ENCODE measurements around the gene PJA1. TPM values are rescaled to one million over a fixed set of nuclear protein-coding genes. Genes with fewer than 3 reads are reported as not detected.
A peak's percentile ranks its signal among the peaks of the same experiment; 100 is the strongest.

Gene PJA1
- total RNA-seq, 1 donor from 2014 or later = 55.5 TPM

DNA sequence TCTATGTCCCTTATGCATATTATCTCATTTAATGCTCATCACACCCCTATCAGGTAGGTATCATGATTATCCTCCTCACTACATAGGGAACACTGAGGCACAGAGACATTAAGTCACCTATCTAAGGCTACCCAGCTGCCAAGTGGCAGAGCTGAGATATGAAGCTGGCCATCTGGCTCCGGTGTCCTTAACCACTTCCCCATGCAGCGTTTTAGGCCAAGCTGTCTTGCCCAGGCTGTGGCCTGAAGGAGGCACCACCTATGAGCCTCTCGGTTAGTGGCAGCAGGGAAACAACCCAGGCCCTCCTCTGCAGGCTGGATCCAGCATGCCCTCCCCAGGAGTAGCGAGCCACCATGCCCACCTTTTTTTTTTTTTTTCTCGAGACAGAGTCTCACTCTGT lies 16.3 kb downstream of the PJA1 start:
- Histone ChIP-seq H3K4me3 (ENCODE audit: low read depth, low read length) (no peak overlapping the region), H3K36me3 (ENCODE audit: control insufficient read depth, insufficient read depth, low read length) (no peaks in the 10 kb centered on the region), H3K27me3 (ENCODE audit: control insufficient read depth, insufficient read depth, low read length) (no peaks in the 10 kb centered on the region)
- DNase-seq (ENCODE audit: low read depth) = no peak
- TF ChIP-seq, protein P1, sequence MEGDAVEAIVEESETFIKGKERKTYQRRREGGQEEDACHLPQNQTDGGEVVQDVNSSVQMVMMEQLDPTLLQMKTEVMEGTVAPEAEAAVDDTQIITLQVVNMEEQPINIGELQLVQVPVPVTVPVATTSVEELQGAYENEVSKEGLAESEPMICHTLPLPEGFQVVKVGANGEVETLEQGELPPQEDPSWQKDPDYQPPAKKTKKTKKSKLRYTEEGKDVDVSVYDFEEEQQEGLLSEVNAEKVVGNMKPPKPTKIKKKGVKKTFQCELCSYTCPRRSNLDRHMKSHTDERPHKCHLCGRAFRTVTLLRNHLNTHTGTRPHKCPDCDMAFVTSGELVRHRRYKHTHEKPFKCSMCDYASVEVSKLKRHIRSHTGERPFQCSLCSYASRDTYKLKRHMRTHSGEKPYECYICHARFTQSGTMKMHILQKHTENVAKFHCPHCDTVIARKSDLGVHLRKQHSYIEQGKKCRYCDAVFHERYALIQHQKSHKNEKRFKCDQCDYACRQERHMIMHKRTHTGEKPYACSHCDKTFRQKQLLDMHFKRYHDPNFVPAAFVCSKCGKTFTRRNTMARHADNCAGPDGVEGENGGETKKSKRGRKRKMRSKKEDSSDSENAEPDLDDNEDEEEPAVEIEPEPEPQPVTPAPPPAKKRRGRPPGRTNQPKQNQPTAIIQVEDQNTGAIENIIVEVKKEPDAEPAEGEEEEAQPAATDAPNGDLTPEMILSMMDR (IDR thresholded peaks at IDR 0.05; ENCODE audit: insufficient read depth, low read length, severe bottlenecking) = no peak
- no peak for FAIRE-seq

DNA sequence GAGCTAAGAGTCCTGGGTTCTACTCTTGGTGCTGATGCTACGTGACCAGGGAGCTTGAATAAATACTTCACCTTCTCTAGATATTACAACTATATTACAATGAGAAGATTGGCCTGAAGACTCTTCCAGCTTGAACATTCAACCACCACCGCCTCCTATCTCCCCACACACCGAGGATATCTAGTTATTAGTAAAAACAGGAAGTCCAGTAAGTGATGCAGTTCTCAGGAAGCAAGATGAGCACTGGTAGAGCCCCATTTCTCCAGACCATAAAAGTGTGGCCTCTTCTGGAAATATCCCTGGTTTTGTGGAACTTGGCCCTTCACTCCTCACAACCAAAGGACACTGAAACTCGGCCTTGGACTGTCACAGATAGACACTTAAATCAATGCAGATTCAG lies 18.5 kb downstream of the PJA1 start:
- DNase-seq (ENCODE audit: low read depth) (no peak), FAIRE-seq (no peak)
- TF ChIP-seq, protein P1 (IDR thresholded peaks at IDR 0.05; ENCODE audit: insufficient read depth, low read length, severe bottlenecking) = no peak
- no peaks in the 10 kb centered on the region for H3K36me3 ChIP-seq (ENCODE audit: control insufficient read depth, insufficient read depth, low read length)
- H3K27me3 ChIP-seq (ENCODE audit: control insufficient read depth, insufficient read depth, low read length) = no peaks in the 10 kb centered on the region
- H3K4me3 ChIP-seq (ENCODE audit: low read depth, low read length) = no peak overlapping the region

DNA sequence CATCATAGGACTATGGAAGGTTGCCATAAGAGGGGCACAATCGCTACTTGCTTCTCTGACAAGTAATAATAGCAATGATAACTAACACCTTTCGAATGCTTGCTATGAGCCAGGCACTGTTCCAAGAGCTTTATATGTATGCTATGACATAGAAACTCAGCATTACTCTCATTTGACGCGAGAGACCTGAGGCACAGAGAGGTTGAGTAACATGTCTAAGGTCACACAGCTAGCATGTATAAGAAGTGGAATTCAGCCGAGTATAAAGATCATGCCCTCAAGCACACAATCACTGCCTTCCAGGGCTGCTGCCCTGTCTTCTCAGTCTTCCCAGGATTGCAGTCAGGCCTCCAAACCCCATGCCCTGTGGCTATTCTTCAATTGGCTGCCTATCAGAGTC lies 19.5 kb downstream of the PJA1 start:
- Histone ChIP-seq H3K27me3 (ENCODE audit: control insufficient read depth, insufficient read depth, low read length) (no peaks in the 10 kb centered on the region), H3K36me3 (ENCODE audit: control insufficient read depth, insufficient read depth, low read length) (no peaks in the 10 kb centered on the region), H3K4me3 (ENCODE audit: low read depth, low read length) (no peak overlapping the region)
- FAIRE-seq = no peak
- DNase-seq (ENCODE audit: low read depth) = no peak
- TF ChIP-seq, protein P1 (IDR thresholded peaks at IDR 0.05; ENCODE audit: insufficient read depth, low read length, severe bottlenecking) = no peak

DNA sequence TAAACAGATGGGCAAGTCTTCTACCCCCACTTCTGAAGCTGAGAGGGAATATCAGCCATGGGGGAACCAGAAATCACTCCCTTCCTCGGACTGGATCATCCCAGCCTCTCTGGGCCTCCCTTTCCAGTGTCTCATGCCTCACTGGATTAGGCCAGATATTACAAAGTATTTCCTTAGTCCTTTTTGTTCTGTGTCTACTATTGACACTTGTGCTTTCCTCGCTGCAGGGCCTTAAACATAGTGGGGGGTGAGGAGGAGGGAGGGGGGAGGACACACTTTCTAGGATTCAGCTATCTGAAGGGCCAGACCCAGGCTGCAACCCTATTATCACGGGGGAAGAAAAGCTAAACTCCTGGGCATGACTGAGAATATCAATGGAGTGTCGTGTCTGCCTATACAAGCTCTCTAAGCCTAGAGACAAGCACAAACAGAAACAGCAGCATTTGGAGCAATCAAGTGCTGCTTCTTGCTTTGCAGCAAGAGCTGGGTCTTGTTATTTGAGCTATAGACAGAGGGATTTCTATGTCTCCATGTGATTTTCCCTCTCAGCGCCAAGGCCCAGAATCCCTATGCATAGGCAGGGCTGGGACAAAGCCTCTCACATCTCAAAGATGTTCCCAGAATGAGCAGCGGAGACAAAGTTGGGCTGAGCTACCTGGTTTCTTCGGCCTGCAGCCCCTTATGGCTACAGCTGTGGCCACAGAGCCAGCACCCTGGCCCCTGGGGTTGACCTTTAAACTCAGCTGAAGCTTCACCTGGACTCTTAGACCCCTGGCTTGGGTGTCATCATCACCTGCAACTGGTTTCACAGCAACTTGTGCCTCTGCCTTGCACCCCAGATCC lies 20.2 kb downstream of the PJA1 start:
- TF ChIP-seq, protein P1 (IDR thresholded peaks at IDR 0.05; ENCODE audit: insufficient read depth, low read length, severe bottlenecking) = no peak
- DNase-seq (ENCODE audit: low read depth) = no peak
- peak; percentile 75 for FAIRE-seq
- Histone ChIP-seq H3K4me3 (ENCODE audit: low read depth, low read length) (no peak overlapping the region), H3K27me3 (ENCODE audit: control insufficient read depth, insufficient read depth, low read length) (no peaks in the 10 kb centered on the region), H3K36me3 (ENCODE audit: control insufficient read depth, insufficient read depth, low read length) (no peaks in the 10 kb centered on the region)

DNA sequence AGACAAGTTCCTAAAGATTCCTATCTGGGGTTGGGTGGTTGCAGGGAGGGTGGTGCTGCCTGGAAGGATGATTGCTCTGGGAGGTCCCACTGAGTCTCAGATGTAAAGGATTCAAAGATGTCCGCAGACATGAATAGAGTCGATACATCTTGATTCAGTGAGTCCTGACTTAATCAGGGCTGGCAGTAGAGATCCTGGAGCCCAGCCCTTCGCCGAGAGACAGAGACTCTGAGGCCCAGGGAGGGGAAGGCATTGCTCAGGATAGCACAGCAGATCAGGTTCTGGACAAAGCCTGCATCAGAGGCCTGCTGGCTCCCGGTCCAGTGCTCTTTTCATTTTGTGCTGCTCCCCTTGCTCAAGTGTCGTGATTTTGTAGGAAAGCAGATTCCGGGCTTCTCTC lies 21.7 kb downstream of the PJA1 start:
- DNase-seq (ENCODE audit: low read depth) (no peak), FAIRE-seq (no peak)
- Histone ChIP-seq H3K27me3 (ENCODE audit: control insufficient read depth, insufficient read depth, low read length) (no peaks in the 10 kb centered on the region), H3K36me3 (ENCODE audit: control insufficient read depth, insufficient read depth, low read length) (no peaks in the 10 kb centered on the region), H3K4me3 (ENCODE audit: low read depth, low read length) (no peak overlapping the region)
- TF ChIP-seq, protein P1 (IDR thresholded peaks at IDR 0.05; ENCODE audit: insufficient read depth, low read length, severe bottlenecking) = no peak
